HepG2 (cell line): ENCODE results near the gene ZNF839. TPM values are rescaled to one million over a fixed set of nuclear protein-coding genes. Genes with fewer than 3 reads are reported as not detected.

Experiments used
- ADNP ChIP-seq: sonication (generic); formaldehyde crosslinking; IDR thresholded peaks from 2 replicates; pipeline ENCODE4 v1.4.0; 2020; ENCODE audit warnings: missing genetic modification reagents
- KLF6 ChIP-seq: IDR thresholded peaks from 2 replicates; pipeline ENCODE4 v1.8.0; 2016; ENCODE audit warnings: missing biosample characterization, missing genetic modification reagents
- NR2F6 ChIP-seq, 2 experiments: IDR thresholded peaks; 2 replicates each; pipeline ENCODE4 v1.6.1; 2016; ENCODE audit warnings: antibody characterized with exemption in 1 of 2, mild to moderate bottlenecking in 1 of 2
- TAF15 ChIP-seq: fragments of 200-400 bp; formaldehyde crosslinking; IDR thresholded peaks from one replicate; pipeline ENCODE4 v1.6.1; 2018; ENCODE audit warnings: mild to moderate bottlenecking, low read depth, low read length; ENCODE audit not compliant: poor library complexity, severe bottlenecking
- ZBTB1 ChIP-seq: sonication (generic); formaldehyde crosslinking; IDR thresholded peaks from 2 replicates; pipeline ENCODE4 v1.4.0; 2020; ENCODE audit warnings: missing genetic modification reagents, borderline replicate concordance
- ZBTB14 ChIP-seq: sonication (generic); formaldehyde crosslinking; IDR thresholded peaks from 2 replicates; pipeline ENCODE4 v1.4.0; 2020; ENCODE audit warnings: missing genetic modification reagents
- ZC3H4 ChIP-seq: sonication (generic); formaldehyde crosslinking; IDR thresholded peaks from 2 replicates; pipeline ENCODE4 v1.4.0; 2020; ENCODE audit warnings: missing genetic modification reagents, borderline replicate concordance
- ZMAT3 ChIP-seq: sonication (generic); formaldehyde crosslinking; conservative IDR thresholded peaks from 2 replicates; pipeline ENCODE4 v1.7.0; 2021; ENCODE audit warnings: missing genetic modification reagents
- ZNF296 ChIP-seq: sonication (generic); formaldehyde crosslinking; conservative IDR thresholded peaks from 2 replicates; pipeline ENCODE4 v1.5.0; 2020; ENCODE audit warnings: mild to moderate bottlenecking, missing genetic modification reagents
- ZNF687 ChIP-seq: sonication (generic); formaldehyde crosslinking; IDR thresholded peaks from 2 replicates; pipeline ENCODE4 v1.5.1; 2020; ENCODE audit warnings: mild to moderate bottlenecking, missing genetic modification reagents, moderate library complexity
- ZNF749 ChIP-seq: sonication (generic); formaldehyde crosslinking; IDR thresholded peaks from 2 replicates; pipeline ENCODE4 v1.8.0; 2022; ENCODE audit warnings: mild to moderate bottlenecking, missing genetic modification reagents, moderate library complexity, borderline replicate concordance
- polyA plus RNA-seq, 8 experiments: library from polyadenylated mRNA; depleted of rRNA in 3 of 8; stranded (reverse) in 7 of 8; unstranded in 1 of 8; fragments of >200 nt; fragmentation: Illumina TruSeq in 4 of 8; extraction: Trizol in 4 of 8; gene quantifications; 2 replicates each; pipeline versions ENCODE4 v1.2.1 to v1.2.3, GENCODE V29; 2011 to 2016; ENCODE audit warnings: low read depth in 4 of 8, missing spikeins in 1 of 8, mixed read lengths in 1 of 8; ENCODE audit not compliant: insufficient read depth in 1 of 8
- total RNA-seq, 5 experiments: library from RNA; depleted of rRNA; stranded (reverse); fragments of >200 nt; fragmentation: Illumina TruSeq; extraction: Trizol; gene quantifications; 2 replicates each; pipeline ENCODE4 v1.2.3, GENCODE V29; 2016; ENCODE audit warnings: low read depth in 1 of 5
- TF ChIP-seq, protein P1 (sequence below): sonication (generic); formaldehyde crosslinking; IDR thresholded peaks from 2 replicates; pipeline ENCODE4 v1.5.0; 2020; ENCODE audit warnings: mild to moderate bottlenecking, missing genetic modification reagents
- TF ChIP-seq, protein P2 (sequence below): sonication (generic); formaldehyde crosslinking; IDR thresholded peaks from 2 replicates; pipeline ENCODE4 v1.5.1; 2020; ENCODE audit warnings: mild to moderate bottlenecking, missing genetic modification reagents, borderline replicate concordance
- TF ChIP-seq, protein P3 (sequence below): sonication (generic); formaldehyde crosslinking; IDR thresholded peaks from 2 replicates; pipeline ENCODE4 v1.5.1; 2020; ENCODE audit warnings: missing genetic modification reagents, mild to moderate bottlenecking, borderline replicate concordance

Gene ZNF839
- total and polyA plus RNA-seq, 2 of the 13 experiments (the other 11 are each of a cell fraction or from before 2014, with no cell fraction given), result 11.1 to 12.8 TPM

DNA sequence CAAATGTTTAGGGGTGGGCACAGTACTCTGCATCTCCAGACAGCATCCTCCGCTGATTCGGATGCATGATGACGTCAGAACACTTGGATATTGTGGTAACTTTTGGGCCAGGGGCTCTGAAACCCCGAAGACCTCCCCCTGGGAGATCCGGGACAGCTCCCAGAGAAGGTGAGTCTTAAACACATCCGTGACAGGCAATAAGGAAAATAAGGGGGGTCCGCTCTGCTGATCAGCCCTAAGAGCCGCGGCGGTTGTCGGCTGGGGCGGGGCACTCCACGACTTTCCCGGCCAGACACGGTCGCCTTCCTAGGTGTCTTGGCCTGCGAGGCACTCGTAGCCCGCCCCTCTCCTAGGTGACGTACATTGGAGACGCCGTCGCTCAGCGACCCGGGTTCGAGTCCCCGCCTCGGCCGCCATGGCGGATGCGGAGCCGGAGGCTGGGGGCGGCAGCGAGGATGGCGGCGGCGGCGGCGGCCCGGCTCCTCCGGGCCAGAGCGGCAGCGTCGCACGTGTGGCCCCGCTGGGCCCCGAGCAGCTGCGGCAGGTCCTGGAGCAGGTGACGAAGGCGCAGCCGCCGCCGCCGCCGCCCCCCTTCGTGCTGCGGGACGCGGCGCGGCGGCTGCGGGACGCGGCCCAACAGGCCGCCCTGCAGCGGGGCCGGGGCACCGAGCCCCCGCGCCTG, at the start of gene ZNF839 (continued):
- TF ChIP-seq, protein P1, sequence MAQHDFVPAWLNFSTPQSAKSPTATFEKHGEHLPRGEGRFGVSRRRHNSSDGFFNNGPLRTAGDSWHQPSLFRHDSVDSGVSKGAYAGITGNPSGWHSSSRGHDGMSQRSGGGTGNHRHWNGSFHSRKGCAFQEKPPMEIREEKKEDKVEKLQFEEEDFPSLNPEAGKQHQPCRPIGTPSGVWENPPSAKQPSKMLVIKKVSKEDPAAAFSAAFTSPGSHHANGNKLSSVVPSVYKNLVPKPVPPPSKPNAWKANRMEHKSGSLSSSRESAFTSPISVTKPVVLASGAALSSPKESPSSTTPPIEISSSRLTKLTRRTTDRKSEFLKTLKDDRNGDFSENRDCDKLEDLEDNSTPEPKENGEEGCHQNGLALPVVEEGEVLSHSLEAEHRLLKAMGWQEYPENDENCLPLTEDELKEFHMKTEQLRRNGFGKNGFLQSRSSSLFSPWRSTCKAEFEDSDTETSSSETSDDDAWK, result no peak
- TF ChIP-seq ADNP (CRISPR knock-in tag) (no peak; the same call in 1 of the 2 replicates), TAF15 (peak; percentile 25), ZC3H4 (CRISPR knock-in tag) (no peak), NR2F6 (IDR thresholded peaks at IDR 0.05) (no peak), NR2F6 (CRISPR knock-in tag; IDR thresholded peaks at IDR 0.05) (peak; percentile 21; the same call in 1 of the 2 replicates), ZBTB1 (no peak), ZNF749 (CRISPR knock-in tag) (no peak), ZMAT3 (CRISPR knock-in tag) (0 out of 2 replicates have a peak, but pooled peaks have one; percentile 62), ZNF296 (CRISPR knock-in tag) (no peak), ZNF687 (CRISPR knock-in tag) (peak; percentile 68), ZBTB14 (CRISPR knock-in tag) (no peak), KLF6 (CRISPR knock-in tag) (no peak; the same call in 1 of the 2 replicates)
- TF ChIP-seq, protein P2, sequence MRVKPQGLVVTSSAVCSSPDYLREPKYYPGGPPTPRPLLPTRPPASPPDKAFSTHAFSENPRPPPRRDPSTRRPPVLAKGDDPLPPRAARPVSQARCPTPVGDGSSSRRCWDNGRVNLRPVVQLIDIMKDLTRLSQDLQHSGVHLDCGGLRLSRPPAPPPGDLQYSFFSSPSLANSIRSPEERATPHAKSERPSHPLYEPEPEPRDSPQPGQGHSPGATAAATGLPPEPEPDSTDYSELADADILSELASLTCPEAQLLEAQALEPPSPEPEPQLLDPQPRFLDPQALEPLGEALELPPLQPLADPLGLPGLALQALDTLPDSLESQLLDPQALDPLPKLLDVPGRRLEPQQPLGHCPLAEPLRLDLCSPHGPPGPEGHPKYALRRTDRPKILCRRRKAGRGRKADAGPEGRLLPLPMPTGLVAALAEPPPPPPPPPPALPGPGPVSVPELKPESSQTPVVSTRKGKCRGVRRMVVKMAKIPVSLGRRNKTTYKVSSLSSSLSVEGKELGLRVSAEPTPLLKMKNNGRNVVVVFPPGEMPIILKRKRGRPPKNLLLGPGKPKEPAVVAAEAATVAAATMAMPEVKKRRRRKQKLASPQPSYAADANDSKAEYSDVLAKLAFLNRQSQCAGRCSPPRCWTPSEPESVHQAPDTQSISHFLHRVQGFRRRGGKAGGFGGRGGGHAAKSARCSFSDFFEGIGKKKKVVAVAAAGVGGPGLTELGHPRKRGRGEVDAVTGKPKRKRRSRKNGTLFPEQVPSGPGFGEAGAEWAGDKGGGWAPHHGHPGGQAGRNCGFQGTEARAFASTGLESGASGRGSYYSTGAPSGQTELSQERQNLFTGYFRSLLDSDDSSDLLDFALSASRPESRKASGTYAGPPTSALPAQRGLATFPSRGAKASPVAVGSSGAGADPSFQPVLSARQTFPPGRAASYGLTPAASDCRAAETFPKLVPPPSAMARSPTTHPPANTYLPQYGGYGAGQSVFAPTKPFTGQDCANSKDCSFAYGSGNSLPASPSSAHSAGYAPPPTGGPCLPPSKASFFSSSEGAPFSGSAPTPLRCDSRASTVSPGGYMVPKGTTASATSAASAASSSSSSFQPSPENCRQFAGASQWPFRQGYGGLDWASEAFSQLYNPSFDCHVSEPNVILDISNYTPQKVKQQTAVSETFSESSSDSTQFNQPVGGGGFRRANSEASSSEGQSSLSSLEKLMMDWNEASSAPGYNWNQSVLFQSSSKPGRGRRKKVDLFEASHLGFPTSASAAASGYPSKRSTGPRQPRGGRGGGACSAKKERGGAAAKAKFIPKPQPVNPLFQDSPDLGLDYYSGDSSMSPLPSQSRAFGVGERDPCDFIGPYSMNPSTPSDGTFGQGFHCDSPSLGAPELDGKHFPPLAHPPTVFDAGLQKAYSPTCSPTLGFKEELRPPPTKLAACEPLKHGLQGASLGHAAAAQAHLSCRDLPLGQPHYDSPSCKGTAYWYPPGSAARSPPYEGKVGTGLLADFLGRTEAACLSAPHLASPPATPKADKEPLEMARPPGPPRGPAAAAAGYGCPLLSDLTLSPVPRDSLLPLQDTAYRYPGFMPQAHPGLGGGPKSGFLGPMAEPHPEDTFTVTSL (CRISPR knock-in tag), result no peak
- TF ChIP-seq, protein P3, sequence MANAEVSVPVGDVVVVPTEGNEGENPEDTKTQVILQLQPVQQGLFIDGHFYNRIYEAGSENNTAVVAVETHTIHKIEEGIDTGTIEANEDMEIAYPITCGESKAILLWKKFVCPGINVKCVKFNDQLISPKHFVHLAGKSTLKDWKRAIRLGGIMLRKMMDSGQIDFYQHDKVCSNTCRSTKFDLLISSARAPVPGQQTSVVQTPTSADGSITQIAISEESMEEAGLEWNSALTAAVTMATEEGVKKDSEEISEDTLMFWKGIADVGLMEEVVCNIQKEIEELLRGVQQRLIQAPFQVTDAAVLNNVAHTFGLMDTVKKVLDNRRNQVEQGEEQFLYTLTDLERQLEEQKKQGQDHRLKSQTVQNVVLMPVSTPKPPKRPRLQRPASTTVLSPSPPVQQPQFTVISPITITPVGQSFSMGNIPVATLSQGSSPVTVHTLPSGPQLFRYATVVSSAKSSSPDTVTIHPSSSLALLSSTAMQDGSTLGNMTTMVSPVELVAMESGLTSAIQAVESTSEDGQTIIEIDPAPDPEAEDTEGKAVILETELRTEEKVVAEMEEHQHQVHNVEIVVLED (CRISPR knock-in tag), result peak; percentile 48; the same call in 1 of the 2 replicates
